GM19099 (cell line): ENCODE data around the gene INSIG2.

ENCODE experiments used
- POLR2A ChIP-seq: IDR thresholded peaks from 3 replicates; pipeline ENCODE4 v1.6.1; 2011; ENCODE audit warnings: low read depth; ENCODE audit not compliant: insufficient read length; ENCODE audit errors: extremely low read depth

INSIG2 gene

GRCh38 chr2:118054213-118055008 is 33.9 kb upstream of the INSIG2 start:
- no peak for TF ChIP-seq POLR2A

GRCh38 chr2:118055512-118056164 is 32.6 kb upstream of the INSIG2 start:
- TF ChIP-seq POLR2A: no peak

GRCh38 chr2:118056165-118056534 is 32.1 kb upstream of the INSIG2 start:
- TF ChIP-seq POLR2A: no peak

- TF ChIP-seq POLR2A: no peak
These were observed 31.5 kb upstream of the INSIG2 start for GRCh38 chr2:118056801-118057200.

- no peak for TF ChIP-seq POLR2A
These were observed 29.3 kb upstream of the INSIG2 start for GRCh38 chr2:118058951-118059350.

- no peak for TF ChIP-seq POLR2A
These were observed 28.3 kb upstream of the INSIG2 start for GRCh38 chr2:118059919-118060478.

- TF ChIP-seq POLR2A: no peak
These were observed 26.9 kb upstream of the INSIG2 start for GRCh38 chr2:118061135-118061955.

GRCh38 chr2:118062048-118062447 is 26.2 kb upstream of the INSIG2 start:
- TF ChIP-seq POLR2A: no peak

GRCh38 chr2:118062669-118063068 is 25.6 kb upstream of the INSIG2 start:
- no peak for TF ChIP-seq POLR2A

GRCh38 chr2:118065015-118065706 is 23.1 kb upstream of the INSIG2 start:
- no peak for TF ChIP-seq POLR2A

GRCh38 chr2:118065921-118066511 is 22.3 kb upstream of the INSIG2 start:
- no peak for TF ChIP-seq POLR2A

- TF ChIP-seq POLR2A: no peak
These were observed 10.5 kb upstream of the INSIG2 start for GRCh38 chr2:118077636-118078247.

- no peak for TF ChIP-seq POLR2A
These were observed 9.5 kb upstream of the INSIG2 start for GRCh38 chr2:118078734-118079133.

GRCh38 chr2:118084491-118085089 is 3.7 kb upstream of the INSIG2 start:
- TF ChIP-seq POLR2A: no peak
